ENCODE measurements around the gene MOB2. TPM values are rescaled to one million over a fixed set of nuclear protein-coding genes. Genes with fewer than 3 reads are reported as not detected.

Gene MOB2
- total and polyA plus RNA-seq, 12 donors = 25.2 to 59.1 (median 45.2) TPM

DNA sequence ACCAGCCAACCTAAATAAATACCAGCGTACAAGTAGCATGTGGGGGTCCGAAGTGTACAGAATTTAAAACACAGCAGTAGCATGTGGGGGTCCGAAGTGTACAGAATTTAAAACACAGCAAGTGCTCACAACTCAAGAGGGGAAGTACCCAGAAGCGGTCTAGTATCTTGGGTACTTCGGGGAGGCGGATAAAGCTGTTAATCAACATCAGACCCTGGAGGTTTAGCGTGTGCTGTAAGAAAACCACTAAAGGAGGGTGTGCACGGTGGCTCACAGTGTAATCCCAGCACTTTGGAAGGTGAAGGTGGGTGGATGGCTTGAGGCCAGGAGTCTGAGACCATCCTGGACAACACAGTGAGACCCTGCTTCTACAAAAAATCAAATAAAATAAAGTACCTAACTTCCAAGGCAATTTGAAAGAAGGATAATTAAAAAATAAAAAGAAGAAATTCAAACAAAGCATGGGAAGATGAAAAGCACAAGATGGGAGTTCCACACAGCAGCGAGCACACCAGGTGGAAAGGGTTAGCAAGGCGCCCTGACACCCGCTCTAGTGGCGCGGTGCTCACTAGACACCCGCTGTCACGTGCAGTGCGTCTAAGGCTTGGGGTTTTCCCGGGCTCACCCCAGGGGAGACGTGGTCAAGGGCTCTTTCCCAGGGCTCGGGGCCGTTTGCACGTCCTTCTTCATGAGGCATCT is 35.0 kb upstream of the MOB2 start:
- no peaks in the 10 kb centered on the region for H3K9me3 ChIP-seq
- peaks cover 14 to 97% (median 59%) of the 10 kb centered on the region in 9 donors for H3K4me1 ChIP-seq
- peak overlapping the region in 1 of 10 donors; percentile 43 for H3K27ac ChIP-seq
- no peaks in the 10 kb centered on the region for H3K27me3 ChIP-seq
- H3K36me3 ChIP-seq = peaks cover 0 to 3% (median 0%) of the 10 kb centered on the region in 9 donors
- ATAC-seq = no peak
- DNase-seq = no peak
- TF ChIP-seq, protein P1, sequence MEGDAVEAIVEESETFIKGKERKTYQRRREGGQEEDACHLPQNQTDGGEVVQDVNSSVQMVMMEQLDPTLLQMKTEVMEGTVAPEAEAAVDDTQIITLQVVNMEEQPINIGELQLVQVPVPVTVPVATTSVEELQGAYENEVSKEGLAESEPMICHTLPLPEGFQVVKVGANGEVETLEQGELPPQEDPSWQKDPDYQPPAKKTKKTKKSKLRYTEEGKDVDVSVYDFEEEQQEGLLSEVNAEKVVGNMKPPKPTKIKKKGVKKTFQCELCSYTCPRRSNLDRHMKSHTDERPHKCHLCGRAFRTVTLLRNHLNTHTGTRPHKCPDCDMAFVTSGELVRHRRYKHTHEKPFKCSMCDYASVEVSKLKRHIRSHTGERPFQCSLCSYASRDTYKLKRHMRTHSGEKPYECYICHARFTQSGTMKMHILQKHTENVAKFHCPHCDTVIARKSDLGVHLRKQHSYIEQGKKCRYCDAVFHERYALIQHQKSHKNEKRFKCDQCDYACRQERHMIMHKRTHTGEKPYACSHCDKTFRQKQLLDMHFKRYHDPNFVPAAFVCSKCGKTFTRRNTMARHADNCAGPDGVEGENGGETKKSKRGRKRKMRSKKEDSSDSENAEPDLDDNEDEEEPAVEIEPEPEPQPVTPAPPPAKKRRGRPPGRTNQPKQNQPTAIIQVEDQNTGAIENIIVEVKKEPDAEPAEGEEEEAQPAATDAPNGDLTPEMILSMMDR (IDR thresholded peaks at IDR 0.05) = no peak
- intact Hi-C loops (cut with DNase I) = loop anchor here in 1 of 10 donors (10.0 kb wide), 1 partner anchor 217 kb away; the partner anchor contains the start of gene TOLLIP
- H3K4me3 ChIP-seq = no peak overlapping the region
- 84 to 89% methylated on average over 21 of the region's 21 CpGs for WGBS, 2 donors

DNA sequence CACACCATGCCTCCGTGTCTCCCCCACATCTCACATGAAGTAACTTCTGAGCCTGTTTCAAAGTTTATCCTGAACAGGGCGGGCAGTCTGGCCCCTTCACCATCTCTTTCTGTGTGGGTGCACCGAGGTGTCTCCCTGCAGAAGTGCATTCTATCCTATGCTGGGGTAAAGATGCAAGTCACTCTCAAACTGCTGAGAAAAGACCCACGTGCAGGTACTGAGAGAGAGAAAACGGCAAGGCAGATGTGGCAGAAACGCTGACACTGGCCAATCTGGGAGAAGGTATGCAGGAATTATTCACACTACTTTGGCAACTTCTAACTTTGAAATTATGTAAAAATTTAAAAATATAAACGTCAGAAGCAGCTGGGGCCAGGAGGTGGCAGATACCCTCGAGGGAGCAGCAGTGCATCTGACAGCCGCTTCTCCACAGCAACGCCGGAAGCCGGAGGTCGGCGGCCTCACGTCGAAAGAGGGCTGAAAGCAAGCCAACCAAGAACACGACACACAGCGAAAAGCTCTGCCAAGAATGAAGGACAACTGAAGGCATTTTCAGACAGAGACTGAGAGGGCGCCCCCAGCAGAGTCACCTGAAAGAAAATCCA is 34.2 kb upstream of the MOB2 start:
- Histone ChIP-seq H3K4me1 (peaks cover 16 to 98% (median 62%) of the 10 kb centered on the region in 9 donors), H3K9me3 (no peaks in the 10 kb centered on the region), H3K36me3 (peaks cover 0 to 3% (median 0%) of the 10 kb centered on the region in 9 donors), H3K4me3 (no peak overlapping the region), H3K27me3 (no peaks in the 10 kb centered on the region), H3K27ac (peak overlapping the region in 1 of 10 donors; percentile 43)
- intact Hi-C loops (cut with DNase I) = loop anchor here in 1 of 10 donors (10.0 kb wide), 1 partner anchor 216 kb away; the partner anchor contains the start of gene TOLLIP
- TF ChIP-seq, protein P1 (IDR thresholded peaks at IDR 0.05) = peak in 1 of 9 donors; percentile 11
- WGBS, 2 donors = 23% methylated on average over 19 of the region's 19 CpGs
- peak in 7 of 8 donors; percentile 35 to 64 (median 57) for ATAC-seq
- DNase-seq = peak; percentile 0 to 49

DNA sequence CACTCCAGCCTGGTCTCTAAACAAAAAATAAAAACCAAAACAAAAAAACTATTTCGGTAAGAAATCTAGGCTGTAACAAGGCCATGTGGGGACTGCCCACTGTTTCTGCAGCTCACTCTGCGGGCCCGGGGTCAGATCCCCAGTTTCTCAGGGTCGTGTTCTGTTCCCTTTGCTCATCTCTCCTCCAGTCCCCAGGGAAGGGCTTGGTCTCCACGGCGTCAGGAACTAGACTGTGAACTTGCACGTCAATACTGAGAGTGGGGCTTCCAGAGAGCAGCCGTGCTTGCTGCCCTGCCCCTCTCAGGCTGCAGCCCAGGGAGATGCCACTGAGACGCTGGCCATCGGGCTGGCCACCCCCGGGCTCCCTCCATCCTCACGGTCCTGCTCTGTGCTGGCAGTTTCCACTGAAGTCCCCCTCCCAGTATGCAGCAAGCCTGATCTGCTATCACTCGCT is 33.7 kb upstream of the MOB2 start:
- Histone ChIP-seq H3K4me3 (no peak overlapping the region), H3K27me3 (no peaks in the 10 kb centered on the region), H3K27ac (no peak overlapping the region), H3K36me3 (peaks cover 0 to 3% (median 0%) of the 10 kb centered on the region in 9 donors), H3K9me3 (no peaks in the 10 kb centered on the region), H3K4me1 (peaks cover 21 to 98% (median 68%) of the 10 kb centered on the region in 9 donors)
- intact Hi-C loops (cut with DNase I) = loop anchor here in 1 of 10 donors (10.0 kb wide), 1 partner anchor 215 kb away; the partner anchor contains the start of gene TOLLIP
- TF ChIP-seq, protein P1 (IDR thresholded peaks at IDR 0.05) = no peak
- DNase-seq = peak in 1 of 2 donors; percentile 23
- WGBS, 2 donors = 61 to 67% methylated on average over 13 of the region's 13 CpGs
- peak in 1 of 8 donors; percentile 14 for ATAC-seq

All from heart right ventricle (tissue), 16 donors.